Ishikawa (cell line): Measurements from ENCODE around the gene MCF2L2.

Experiments
- EP300 ChIP-seq: IDR thresholded peaks from 2 replicates; pipeline ENCODE4 v1.6.1; 2012; ENCODE audit warnings: borderline replicate concordance
- MAX ChIP-seq: IDR thresholded peaks from 2 replicates; pipeline ENCODE4 v1.6.1; 2012
- TEAD4 ChIP-seq: IDR thresholded peaks from 2 replicates; pipeline ENCODE4 v1.6.1; 2012
- YY1 ChIP-seq: IDR thresholded peaks from 2 replicates; pipeline ENCODE4 v1.6.1; 2012; ENCODE audit warnings: low read depth

- TF ChIP-seq TEAD4: no peak
- no peak for TF ChIP-seq EP300
- no peak for TF ChIP-seq MAX
- no peak for TF ChIP-seq YY1
Measured at GRCh38 chr3:183244219-183244618, 184.2 kb downstream of the MCF2L2 start.
